ENCODE measurements around the gene FAM83G.
"Not testable (repeated sequence)": the region's sequence is repeated elsewhere in the genome, so short reads cannot be mapped to it uniquely, and the experiment has no call there.

Gene FAM83G

DNA sequence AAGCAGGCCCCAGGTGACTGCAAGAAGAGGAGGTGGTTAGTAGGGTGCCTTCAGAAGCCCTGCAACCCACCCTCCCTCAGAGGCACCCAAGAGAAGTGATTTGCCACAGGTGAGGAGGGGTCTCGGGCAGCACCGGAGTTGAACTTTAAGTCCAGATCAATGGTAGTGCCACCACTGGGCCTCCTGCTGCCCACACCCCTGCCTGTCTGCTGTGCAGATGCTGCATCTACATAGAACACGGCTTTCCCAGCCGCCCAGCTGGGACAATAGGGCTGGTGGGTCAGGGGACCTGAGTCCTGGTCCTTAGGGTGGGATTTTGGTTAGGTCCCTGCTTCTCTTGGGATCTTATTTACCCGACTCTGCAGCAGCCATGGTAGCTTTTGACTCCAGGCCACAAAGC, 17.6 kb upstream of the FAM83G start:
- DNase-seq: no peak

- no peak for DNase-seq
Measured at GRCh38 chr17:19021622-19022083, 17.1 kb upstream of the FAM83G start.

DNA sequence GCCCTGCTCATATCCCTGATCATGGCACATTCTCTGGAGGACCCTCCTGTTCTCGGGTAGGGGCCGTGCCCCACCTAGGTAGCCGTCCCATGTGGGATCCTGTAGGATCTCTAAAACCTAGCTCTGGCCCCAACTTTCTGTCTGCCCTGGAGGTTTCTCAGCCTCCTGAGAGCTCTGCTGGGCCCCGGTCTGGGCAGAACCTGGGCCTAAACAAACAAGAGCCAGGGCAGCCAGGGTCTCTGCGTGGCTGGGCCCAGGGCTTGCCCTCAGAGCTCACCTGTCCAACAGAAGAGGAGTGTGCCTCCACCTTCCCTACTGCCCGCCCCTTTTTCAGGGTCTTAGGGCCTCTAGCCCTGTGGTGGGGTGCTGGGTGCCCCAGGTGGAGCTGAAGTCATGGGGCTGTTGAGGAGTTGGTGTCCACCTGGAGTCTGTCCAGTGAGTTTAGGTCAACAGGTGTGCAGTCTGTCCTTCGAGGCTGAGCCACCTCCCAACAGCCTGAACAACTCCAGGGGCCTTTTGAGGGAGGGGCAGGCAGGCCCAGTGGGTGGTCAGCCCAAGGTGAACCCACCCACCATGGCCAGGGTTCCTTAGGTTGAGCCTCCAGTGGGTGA, 16.6 kb upstream of the FAM83G start:
- not testable (repeated sequence) for DNase-seq

DNA sequence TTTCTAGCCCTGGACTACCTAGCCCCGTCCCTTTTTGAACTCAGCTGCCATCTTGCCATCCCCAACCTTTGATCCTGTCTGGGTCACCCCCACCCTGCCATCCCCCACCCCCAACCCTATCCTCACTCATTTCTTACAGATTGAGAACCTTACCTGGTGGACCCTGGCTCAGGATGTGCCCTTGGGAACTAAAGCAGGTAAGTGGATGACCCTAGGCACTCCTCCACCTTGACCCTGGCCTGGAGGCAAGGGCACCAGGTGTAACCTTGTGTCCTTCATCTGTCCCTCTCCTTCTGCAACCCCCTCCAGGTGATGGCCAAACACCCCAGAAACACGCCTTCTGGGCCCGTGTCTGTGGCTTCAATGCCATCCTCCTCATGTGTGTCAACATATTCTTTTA, 15.5 kb upstream of the FAM83G start:
- DNase-seq: no peak

DNA sequence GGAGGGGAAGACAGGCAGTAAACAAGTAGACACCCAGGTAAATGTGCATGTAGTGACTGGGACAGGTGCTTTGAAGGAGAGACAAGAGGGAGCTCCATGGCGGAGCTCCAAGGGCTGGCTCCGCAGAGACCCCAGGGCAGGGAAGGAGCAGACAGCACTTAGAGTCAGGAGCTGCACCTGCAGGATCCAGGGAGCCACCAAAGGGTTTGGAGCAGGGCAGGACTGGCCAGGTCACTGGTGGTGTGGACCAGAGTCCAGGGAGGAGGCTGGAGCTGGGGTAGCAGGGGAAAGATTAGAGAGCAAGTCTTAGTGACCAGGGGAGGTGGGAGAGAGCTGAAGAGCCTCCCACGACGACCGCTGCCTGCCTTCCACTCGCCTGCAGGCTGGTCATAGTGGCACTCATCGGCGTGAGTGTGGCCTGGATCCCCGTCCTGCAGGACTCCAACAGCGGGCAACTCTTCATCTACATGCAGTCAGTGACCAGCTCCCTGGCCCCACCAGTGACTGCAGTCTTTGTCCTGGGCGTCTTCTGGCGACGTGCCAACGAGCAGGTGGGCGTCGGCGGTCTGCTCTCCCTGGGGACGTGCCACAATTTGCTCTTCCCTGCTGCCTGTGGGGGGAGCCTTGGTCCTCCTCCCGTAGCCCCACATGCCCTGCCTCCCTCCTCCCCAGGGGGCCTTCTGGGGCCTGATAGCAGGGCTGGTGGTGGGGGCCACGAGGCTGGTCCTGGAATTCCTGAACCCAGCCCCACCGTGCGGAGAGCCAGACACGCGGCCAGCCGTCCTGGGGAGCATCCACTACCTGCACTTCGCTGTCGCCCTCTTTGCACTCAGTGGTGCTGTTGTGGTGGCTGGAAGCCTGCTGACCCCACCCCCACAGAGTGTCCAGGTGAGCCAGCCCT, 14.7 kb upstream of the FAM83G start:
- no peak for DNase-seq

- no peak for DNase-seq
Measured at GRCh38 chr17:19018600-19018950, 14.0 kb upstream of the FAM83G start.

- no peak for DNase-seq
Measured at GRCh38 chr17:19017804-19018599, 13.4 kb upstream of the FAM83G start.

- no peak for DNase-seq
Measured at GRCh38 chr17:19017401-19017800, 12.8 kb upstream of the FAM83G start.

- DNase-seq: no peak
Measured at GRCh38 chr17:19016881-19017280, 12.3 kb upstream of the FAM83G start.

DNA sequence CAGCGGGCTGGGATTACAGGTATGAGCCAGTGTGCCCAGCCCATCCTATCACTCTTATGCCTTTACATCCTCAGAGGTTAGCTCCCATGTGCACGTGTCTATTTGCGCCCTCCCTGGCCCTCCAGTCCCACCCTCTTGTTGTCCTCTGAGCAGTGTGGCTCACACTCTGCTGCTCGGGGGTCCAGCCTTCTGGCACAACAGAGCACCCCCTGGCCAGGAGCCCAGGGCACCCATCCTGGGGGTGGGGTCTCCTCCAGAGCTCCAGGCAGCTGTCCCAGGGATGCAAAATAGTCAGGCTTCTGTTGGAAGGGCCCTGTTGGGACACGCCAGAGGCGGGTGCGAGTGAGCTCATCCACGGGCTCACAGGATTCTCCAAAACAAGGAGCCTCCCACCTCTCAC, 11.7 kb upstream of the FAM83G start:
- DNase-seq: no peak

GRCh38 chr17:19015428-19015827, 10.9 kb upstream of the FAM83G start:
- DNase-seq: no peak

GRCh38 chr17:19014628-19015215, 10.2 kb upstream of the FAM83G start:
- no peak for DNase-seq

DNA sequence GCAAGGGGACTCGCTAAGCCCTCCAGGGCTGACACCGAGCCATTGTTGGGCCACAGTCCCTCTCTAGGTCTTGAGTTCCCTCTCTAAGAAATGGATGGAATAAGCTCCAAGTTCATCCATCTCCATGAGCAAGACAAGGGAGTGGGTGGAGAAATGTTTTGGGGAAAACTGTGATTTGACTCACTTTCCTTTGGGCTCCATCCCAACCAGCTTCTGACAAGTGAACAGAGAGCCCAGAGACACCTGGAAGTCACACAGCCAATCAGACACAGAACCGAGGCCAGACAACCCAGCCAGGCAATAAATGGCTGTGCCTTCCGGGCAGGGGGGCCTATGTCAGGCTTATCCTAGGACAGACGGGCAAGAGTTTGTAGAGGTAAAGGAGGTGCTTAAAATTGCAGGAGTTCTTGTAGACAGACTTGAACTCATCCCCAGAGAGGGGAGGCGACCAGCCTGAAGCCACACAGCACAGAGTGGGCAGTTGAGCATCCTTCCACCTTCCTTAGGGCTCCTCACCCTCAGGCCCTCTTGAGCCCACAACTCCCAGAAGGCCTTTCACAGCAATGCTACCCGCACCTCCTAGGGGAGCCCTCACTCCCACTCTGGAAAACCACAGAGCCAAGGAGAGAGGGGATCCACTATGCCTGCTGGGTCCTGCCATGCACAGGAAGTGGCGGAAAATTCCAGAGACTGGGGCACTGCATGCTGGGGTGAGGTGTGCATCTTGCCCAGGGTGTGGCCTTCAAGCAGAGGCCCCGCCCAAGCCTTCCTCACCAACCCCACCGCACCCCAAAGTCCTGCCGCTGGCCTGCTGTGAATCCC, 9.5 kb upstream of the FAM83G start:
- no peak for DNase-seq

DNA sequence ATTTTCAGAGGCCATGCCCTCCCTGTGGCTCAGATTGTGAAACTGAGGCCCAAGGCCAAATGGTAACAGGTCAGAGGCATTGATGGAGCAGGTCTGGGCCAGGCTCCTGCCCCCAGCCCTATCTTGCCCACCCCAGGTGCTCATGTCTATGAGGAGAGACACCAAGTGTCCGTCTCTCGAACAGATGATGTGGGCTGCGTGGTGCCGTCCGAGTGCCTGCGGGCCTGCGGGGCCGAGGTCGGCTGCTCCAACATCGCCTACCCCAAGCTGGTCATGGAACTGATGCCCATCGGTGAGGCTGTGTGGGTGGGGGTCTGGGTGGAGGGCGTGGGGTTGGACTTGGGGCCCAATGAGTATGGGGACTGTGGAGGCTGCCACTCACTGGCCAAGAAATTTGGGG, 8.7 kb upstream of the FAM83G start:
- no peak for DNase-seq

GRCh38 chr17:19012171-19013080, 7.9 kb upstream of the FAM83G start:
- no peak for DNase-seq

DNA sequence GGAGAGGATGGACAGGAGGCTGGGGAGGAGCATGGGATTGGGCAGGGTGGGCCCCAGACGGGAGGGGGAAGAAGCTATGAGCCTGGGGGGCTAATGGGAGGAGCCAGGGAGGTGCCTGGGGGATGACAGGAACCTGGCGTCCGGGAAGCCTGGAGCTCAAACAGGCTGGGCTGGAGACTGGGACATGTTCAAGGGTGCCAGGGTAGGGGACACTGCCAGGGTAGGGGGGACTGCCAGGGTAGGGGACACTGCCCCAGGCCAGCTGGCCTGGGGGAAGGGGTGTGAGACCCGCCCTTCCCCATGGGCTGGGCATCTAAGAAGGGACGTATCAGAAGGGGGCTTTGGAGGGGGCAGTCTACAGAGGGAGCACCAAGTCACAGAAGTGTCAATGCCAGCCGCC, 7.0 kb upstream of the FAM83G start:
- DNase-seq: no peak

GRCh38 chr17:19010729-19011505, 6.4 kb upstream of the FAM83G start:
- DNase-seq: no peak

DNA sequence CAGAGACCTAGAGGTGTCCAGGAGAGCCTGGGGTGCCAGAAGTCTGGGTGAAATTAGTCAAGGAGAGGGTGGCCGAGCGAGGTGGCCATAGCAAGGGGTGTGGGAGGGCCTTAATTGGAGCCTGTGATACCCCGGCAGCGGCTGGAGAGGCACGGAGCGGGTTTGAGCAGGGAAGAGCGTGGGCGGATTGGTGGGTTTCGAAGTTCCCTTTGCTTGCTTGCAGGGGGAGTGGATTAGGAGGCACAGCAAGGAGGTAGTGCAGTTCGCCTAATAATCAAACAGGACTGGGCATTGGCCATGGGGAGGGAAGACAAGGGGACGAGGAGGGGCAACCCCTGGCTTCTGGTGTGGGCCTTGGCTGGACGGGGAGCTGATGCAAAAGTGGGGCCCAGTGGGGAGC, 5.4 kb upstream of the FAM83G start:
- no peak for DNase-seq

DNA sequence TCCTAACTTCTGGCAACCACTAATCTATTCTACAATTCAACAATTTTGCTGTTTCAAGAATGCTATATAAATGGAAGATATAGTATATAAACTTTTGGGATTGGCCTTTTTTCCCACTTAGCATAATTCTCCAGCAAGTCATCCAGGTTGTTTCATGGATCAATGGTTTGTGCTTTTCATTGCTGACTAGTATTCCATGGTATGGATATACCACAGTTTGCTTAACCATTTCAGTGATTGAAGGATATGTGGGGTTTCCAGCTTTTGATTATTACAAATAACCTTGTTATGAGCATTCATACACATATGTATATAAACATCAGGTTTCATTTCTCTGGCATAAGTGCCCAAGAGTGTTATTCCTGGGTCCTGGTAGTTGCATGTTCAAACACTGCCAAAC, 2.1 kb upstream of the FAM83G start:
- DNase-seq: no peak

DNA sequence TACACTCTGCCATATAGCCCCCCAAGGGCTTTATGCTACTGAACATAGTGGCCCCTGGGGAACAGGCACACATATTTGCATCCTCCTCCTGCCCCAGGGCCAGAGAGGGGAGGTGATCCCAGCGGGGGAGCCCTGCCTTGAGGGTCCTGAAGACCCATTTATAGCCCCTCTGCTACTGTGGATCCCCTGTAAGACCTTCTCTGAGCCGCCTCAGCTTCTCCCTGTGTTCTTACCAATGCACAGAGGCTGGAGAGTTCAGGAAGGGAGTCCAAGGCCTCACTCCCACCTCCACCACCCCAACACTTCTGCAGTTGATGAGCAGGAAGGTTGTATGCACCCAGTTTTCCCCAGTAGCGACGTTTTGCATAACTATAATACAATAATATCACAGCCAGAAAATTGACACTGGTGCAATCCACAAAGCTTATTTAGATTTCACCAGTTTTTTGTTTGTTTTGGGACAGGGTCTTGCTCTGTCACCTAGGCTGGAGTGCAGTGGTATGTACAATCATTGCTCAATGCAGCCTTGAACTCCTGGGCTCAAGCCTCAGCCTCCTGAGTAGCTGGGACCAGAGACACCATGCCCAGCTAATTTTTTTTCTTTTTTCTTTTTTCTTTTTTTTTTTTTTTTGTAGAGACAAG, 1.3 kb upstream of the FAM83G start:
- no peak for DNase-seq
